HFF-Myc (cell line): ENCODE results near the gene TOMM70.
"Not testable (repeated sequence)": the region's sequence is repeated elsewhere in the genome, so short reads cannot be mapped to it uniquely, and the experiment has no call there.

ENCODE experiments used
- DNase-seq: peaks from one replicate; pipeline ENCODE4 v3.0.0-alpha.2; 2011; ENCODE audit warnings: low read depth; ENCODE audit errors: extremely low read depth
- H3K4me3 ChIP-seq: replicated peaks from 2 replicates; pipeline ENCODE4 v1.5.1; 2011; ENCODE audit warnings: low read depth, mild to moderate bottlenecking, control low read depth, low read length
- TF ChIP-seq, protein P1 (sequence below): IDR thresholded peaks from 2 replicates; pipeline ENCODE4 v1.5.1; 2012; ENCODE audit warnings: mild to moderate bottlenecking, low read depth, low read length, control low read depth; ENCODE audit errors: missing control alignments

Gene TOMM70

DNA sequence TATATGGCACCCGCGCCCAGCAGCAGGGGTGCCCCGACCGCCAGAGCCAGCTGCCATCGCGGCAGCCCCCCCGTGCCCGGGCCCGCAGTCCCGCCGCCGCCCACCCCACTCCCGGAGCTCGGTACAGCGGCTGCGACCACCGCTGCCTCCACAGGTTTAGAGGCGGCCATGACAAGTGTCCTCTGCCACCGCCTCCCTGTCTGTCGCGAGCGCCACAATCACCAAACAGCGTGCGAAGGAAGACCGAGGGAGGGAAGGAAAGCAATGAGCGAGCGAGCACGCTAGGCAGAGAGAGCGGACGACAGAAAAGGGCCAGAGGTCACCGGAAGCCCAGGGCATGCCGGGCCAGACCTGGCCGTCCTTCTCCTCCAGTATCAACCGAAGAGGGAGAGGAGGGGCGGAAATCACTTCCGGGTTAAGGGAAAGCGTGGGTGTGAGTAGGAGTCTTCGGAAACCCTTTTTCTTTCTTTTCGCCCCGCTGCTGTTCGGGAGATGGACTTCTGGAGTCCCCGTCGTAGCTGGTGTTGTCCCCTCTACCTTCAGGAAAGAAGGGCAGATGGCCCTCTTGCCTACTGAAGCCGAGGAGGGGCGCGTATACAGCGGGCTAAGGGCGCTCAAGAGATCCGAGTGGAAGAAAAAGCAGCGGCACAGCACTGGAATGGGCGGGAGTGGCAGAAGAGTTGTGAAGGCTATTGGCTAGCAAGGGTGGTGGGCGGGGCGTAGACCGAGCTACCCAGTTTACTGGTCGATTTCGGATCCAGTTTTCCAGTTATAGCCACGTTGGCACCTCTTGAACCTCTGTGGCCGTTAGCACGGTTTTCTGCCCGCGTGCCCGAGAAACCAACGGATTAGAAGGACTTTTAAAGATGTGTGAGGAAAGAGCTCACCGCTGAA, at the start of gene TOMM70, which contains the start of gene LNP1:
Gene TOMM70, minus strand, starts transcription at position 310 of the 894 bp plus-strand sequence. Its CDS starts 140 bp downstream, at position 170.
Gene LNP1, plus strand, starts transcription at position 760 of the 894 bp plus-strand sequence. CDS start 28,191 bp downstream, outside the sequence.
- peak; percentile 92 for DNase-seq
- TF ChIP-seq, protein P1, sequence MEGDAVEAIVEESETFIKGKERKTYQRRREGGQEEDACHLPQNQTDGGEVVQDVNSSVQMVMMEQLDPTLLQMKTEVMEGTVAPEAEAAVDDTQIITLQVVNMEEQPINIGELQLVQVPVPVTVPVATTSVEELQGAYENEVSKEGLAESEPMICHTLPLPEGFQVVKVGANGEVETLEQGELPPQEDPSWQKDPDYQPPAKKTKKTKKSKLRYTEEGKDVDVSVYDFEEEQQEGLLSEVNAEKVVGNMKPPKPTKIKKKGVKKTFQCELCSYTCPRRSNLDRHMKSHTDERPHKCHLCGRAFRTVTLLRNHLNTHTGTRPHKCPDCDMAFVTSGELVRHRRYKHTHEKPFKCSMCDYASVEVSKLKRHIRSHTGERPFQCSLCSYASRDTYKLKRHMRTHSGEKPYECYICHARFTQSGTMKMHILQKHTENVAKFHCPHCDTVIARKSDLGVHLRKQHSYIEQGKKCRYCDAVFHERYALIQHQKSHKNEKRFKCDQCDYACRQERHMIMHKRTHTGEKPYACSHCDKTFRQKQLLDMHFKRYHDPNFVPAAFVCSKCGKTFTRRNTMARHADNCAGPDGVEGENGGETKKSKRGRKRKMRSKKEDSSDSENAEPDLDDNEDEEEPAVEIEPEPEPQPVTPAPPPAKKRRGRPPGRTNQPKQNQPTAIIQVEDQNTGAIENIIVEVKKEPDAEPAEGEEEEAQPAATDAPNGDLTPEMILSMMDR = no peak
- H3K4me3 ChIP-seq = peak within 1 kb of the TSS; percentile 94

GRCh38 chr3:100449214-100449613, 48.3 kb upstream of the TOMM70 start:
- no peak for DNase-seq
- no peak overlapping the region for H3K4me3 ChIP-seq
- TF ChIP-seq, protein P1 = no peak

GRCh38 chr3:100448079-100448478, 47.2 kb upstream of the TOMM70 start:
- H3K4me3 ChIP-seq = no peak overlapping the region
- TF ChIP-seq, protein P1 = no peak
- DNase-seq = no peak

GRCh38 chr3:100447067-100447466, 46.2 kb upstream of the TOMM70 start:
- H3K4me3 ChIP-seq, DNase-seq: not testable (repeated sequence)

DNA sequence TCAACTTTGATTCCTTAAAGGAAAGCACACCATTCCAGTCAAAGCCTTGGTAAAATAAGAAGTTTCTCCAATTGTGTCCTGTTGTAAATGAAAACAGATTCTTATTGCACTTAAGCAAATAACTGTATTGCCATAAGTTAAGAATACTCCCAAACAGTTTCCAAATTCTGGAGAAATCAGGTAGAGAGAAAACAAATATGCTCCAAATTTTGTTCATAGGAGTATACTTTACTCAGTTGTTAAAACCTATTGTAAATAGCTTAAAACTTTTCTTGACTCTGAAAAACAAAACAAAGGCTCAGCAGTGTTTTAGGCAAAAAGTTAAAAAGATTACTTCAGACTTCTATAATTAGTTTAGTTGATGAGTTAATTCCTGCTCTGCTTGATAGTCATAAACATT, 42.8 kb upstream of the TOMM70 start:
- no peak overlapping the region for H3K4me3 ChIP-seq
- TF ChIP-seq, protein P1 = no peak
- DNase-seq = no peak

- DNase-seq = no peak
- TF ChIP-seq, protein P1 = no peak
- H3K4me3 ChIP-seq = no peak overlapping the region
Observed at GRCh38 chr3:100440895-100441294, 40.0 kb upstream of the TOMM70 start.

- TF ChIP-seq, protein P1 = no peak
- DNase-seq = no peak
- H3K4me3 ChIP-seq = no peak overlapping the region
Observed at GRCh38 chr3:100438623-100438974, 37.7 kb upstream of the TOMM70 start.
